Measurements from ENCODE around the gene CCDC137.

CCDC137 gene

GRCh38 chr17:81644976-81645952 is 21.3 kb upstream of the CCDC137 start:
- Histone ChIP-seq H3K9me3 (ENCODE audit: control insufficient read depth, insufficient read depth, low read depth, low read length) (no peaks in the 10 kb centered on the region), H3K4me1 (ENCODE audit: control insufficient read depth, insufficient read depth, low read length) (no peaks in the 10 kb centered on the region), H3K36me3 (ENCODE audit: control insufficient read depth in 2 of 2, insufficient read depth in 1 of 2, low read length in 2 of 2) (peaks cover 0 to 6% of the 10 kb centered on the region in 2 experiments; a peak in 1 of 3 replicates), H3K4me3 (ENCODE audit: low read depth, low read length) (no peak overlapping the region), H3K27ac (ENCODE audit: extremely low read depth, low read depth, low read length) (no peak overlapping the region)
- ChIA-PET CTCF (interaction anchor here (1.5 kb wide), 1 partner anchor 44 kb away, joined by 4 read pairs; no protein-coding TSS in a partner anchor), POLR2A (interaction anchor here (0.5 to 0.7 kb wide), 2 partner anchors 38 to 211 kb away, joined by 3 read pairs; partner anchors contain the start of genes ARL16 and HGS)
- TF ChIP-seq ZNF223 (tag by site-specific recombination; IDR thresholded peaks at IDR 0.05) (no peak), ZNF140 (tag by site-specific recombination; IDR thresholded peaks at IDR 0.05) (no peak), EGR2 (tag by site-specific recombination; IDR thresholded peaks at IDR 0.05; ENCODE audit: low read depth) (0 out of 2 replicates have a peak, but pooled peaks have one; percentile 16), ELK4 (IDR thresholded peaks at IDR 0.05; ENCODE audit: borderline replicate concordance, low read depth, low read length) (no peak), ZNF362 (tag by site-specific recombination; IDR thresholded peaks at IDR 0.05) (no peak), GLIS2 (tag by site-specific recombination; IDR thresholded peaks at IDR 0.05) (0 out of 2 replicates have a peak, but pooled peaks have one; percentile 18), BCL11A (tag by site-specific recombination; IDR thresholded peaks at IDR 0.05; ENCODE audit: low read depth) (no peak), KLF10 (tag by site-specific recombination; IDR thresholded peaks at IDR 0.05) (no peak), ZNF555 (tag by site-specific recombination; conservative IDR thresholded peaks at IDR 0.05) (no peak), ZNF558 (tag by site-specific recombination; IDR thresholded peaks at IDR 0.05) (no peak), ZIC2 (tag by site-specific recombination; IDR thresholded peaks at IDR 0.05) (peak; percentile 10; the same call in 1 of the 2 replicates), MYNN (tag by site-specific recombination; IDR thresholded peaks at IDR 0.05; ENCODE audit: borderline replicate concordance) (no peak), ZNF580 (tag by site-specific recombination; IDR thresholded peaks at IDR 0.05) (no peak), ZFP41 (tag by site-specific recombination; IDR thresholded peaks at IDR 0.05; ENCODE audit: borderline replicate concordance) (no peak), PRDM2 (tag by site-specific recombination; IDR thresholded peaks at IDR 0.05; ENCODE audit: borderline replicate concordance) (no peak), ZNF302 (tag by site-specific recombination; IDR thresholded peaks at IDR 0.05; ENCODE audit: low read depth) (no peak), ZNF777 (tag by site-specific recombination; IDR thresholded peaks at IDR 0.05; ENCODE audit: borderline replicate concordance) (no peak), KLF9 (tag by site-specific recombination; IDR thresholded peaks at IDR 0.05; ENCODE audit: low read depth) (no peak), ZNF274 (IDR thresholded peaks at IDR 0.05; ENCODE audit: low read length) (no peak), ZNF274 (tag by site-specific recombination; IDR thresholded peaks at IDR 0.05; ENCODE audit: borderline replicate concordance) (no peak), ZNF76 (tag by site-specific recombination; IDR thresholded peaks at IDR 0.05; ENCODE audit: borderline replicate concordance, low read depth) (no peak), FEZF1 (tag by site-specific recombination; IDR thresholded peaks at IDR 0.05) (no peak)
- TF ChIP-seq, protein P1, sequence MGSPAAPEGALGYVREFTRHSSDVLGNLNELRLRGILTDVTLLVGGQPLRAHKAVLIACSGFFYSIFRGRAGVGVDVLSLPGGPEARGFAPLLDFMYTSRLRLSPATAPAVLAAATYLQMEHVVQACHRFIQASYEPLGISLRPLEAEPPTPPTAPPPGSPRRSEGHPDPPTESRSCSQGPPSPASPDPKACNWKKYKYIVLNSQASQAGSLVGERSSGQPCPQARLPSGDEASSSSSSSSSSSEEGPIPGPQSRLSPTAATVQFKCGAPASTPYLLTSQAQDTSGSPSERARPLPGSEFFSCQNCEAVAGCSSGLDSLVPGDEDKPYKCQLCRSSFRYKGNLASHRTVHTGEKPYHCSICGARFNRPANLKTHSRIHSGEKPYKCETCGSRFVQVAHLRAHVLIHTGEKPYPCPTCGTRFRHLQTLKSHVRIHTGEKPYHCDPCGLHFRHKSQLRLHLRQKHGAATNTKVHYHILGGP (tag by site-specific recombination; IDR thresholded peaks at IDR 0.05), result no peak

All from HEK293 (cell line).